GM23338 (cell line): ENCODE measurements around the gene SLC35A5. TPM values are rescaled to one million over a fixed set of nuclear protein-coding genes. Genes with fewer than 3 reads are reported as not detected.

Source experiments
- ATAC-seq: fragments of 200-7000 bp; cut with Tn5 transposase; 3 replicates; pipeline ENCODE4 v1.9.1; 2020
- DNase-seq: peaks from one replicate; pipeline ENCODE4 v3.0.0-alpha.2; 2015; ENCODE audit warnings: low spot score
- H2AFZ ChIP-seq: fragments of 200-600 bp; sonication (generic); 2 replicates; pipeline ENCODE4 v1.8.0; 2016; ENCODE audit warnings: antibody characterized with exemption, mild to moderate bottlenecking, moderate library complexity
- H3F3A ChIP-seq: fragments of 200-600 bp; sonication (generic); replicated peaks from 2 replicates; pipeline ENCODE4 v1.8.0; 2017; ENCODE audit warnings: antibody characterized with exemption, mixed run types, low read depth
- H3K27ac ChIP-seq: fragments of 200-600 bp; sonication (generic); 2 replicates; pipeline ENCODE4 v1.6.1; 2016; ENCODE audit warnings: low read depth
- H3K27me3 ChIP-seq: fragments of 200-600 bp; sonication (generic); 2 replicates; pipeline ENCODE4 v1.8.0; 2016; ENCODE audit warnings: mild to moderate bottlenecking, mixed run types, moderate library complexity; ENCODE audit not compliant: insufficient read depth
- H3K36me3 ChIP-seq: fragments of 200-600 bp; sonication (generic); 2 replicates; pipeline ENCODE4 v1.8.0; 2016; ENCODE audit warnings: mild to moderate bottlenecking; ENCODE audit not compliant: insufficient read depth
- H3K4me1 ChIP-seq: fragments of 200-600 bp; sonication (generic); 2 replicates; pipeline ENCODE4 v1.8.0; 2016; ENCODE audit warnings: mild to moderate bottlenecking, moderate library complexity; ENCODE audit not compliant: insufficient read depth
- H3K4me2 ChIP-seq: fragments of 200-600 bp; sonication (generic); 2 replicates; pipeline ENCODE4 v1.7.1; 2017; ENCODE audit warnings: mixed run types
- H3K4me3 ChIP-seq: fragments of 200-600 bp; sonication (generic); 2 replicates; pipeline ENCODE4 v1.6.1; 2016; ENCODE audit warnings: mixed run types
- H3K79me2 ChIP-seq: fragments of 200-600 bp; sonication (generic); replicated peaks from 2 replicates; pipeline ENCODE4 v1.8.0; 2017; ENCODE audit warnings: mild to moderate bottlenecking; ENCODE audit not compliant: insufficient read depth
- H3K9me2 ChIP-seq: fragments of 200-600 bp; sonication (generic); 2 replicates; pipeline ENCODE4 v1.8.0; 2017; ENCODE audit not compliant: insufficient read depth
- H4K20me1 ChIP-seq: fragments of 200-600 bp; sonication (generic); replicated peaks from 2 replicates; pipeline ENCODE4 v1.8.0; 2017; ENCODE audit warnings: mild to moderate bottlenecking; ENCODE audit not compliant: insufficient read depth
- H3K27ac Mint-ChIP-seq: 2 replicates; pipeline ENCODE4 v1.8.0; 2020; ENCODE audit warnings: inconsistent platforms, mild to moderate bottlenecking, moderate library complexity, mixed read lengths
- H3K27me3 Mint-ChIP-seq: 3 replicates; pipeline ENCODE4 v1.8.0; 2022; ENCODE audit warnings: low read depth, mild to moderate bottlenecking, moderate library complexity, mixed read lengths, inconsistent platforms; ENCODE audit not compliant: insufficient read depth, poor library complexity
- H3K36me3 Mint-ChIP-seq: 3 replicates; pipeline ENCODE4 v1.8.0; 2021; ENCODE audit warnings: low read depth, mild to moderate bottlenecking, inconsistent platforms, moderate library complexity, mixed read lengths
- H3K4me1 Mint-ChIP-seq: 3 replicates; pipeline ENCODE4 v1.8.0; 2020; ENCODE audit warnings: mild to moderate bottlenecking, inconsistent platforms, mixed read lengths
- H3K4me3 Mint-ChIP-seq: 3 replicates; pipeline ENCODE4 v1.8.0; 2021; ENCODE audit warnings: moderate library complexity, mild to moderate bottlenecking, inconsistent platforms, mixed read lengths
- H3K9me3 Mint-ChIP-seq: 3 replicates; pipeline ENCODE4 v1.8.0; 2020; ENCODE audit warnings: moderate library complexity, mild to moderate bottlenecking, inconsistent platforms, mixed read lengths
- CREB1 ChIP-seq: fragments of 250-450 bp; sonication (Bioruptor Pico); IDR thresholded peaks from 2 replicates; pipeline ENCODE4 v1.5.0; 2020; ENCODE audit warnings: low read depth, mild to moderate bottlenecking, moderate library complexity
- EZH2 ChIP-seq: fragments of 200-600 bp; sonication (generic); IDR thresholded peaks from one replicate; pipeline ENCODE4 v1.8.0; 2017; ENCODE audit warnings: antibody characterized with exemption, mild to moderate bottlenecking, low read depth; ENCODE audit not compliant: unreplicated experiment
- EZH2phosphoT487 ChIP-seq: fragments of 200-600 bp; sonication (generic); IDR thresholded peaks from one replicate; pipeline ENCODE4 v1.8.1; 2018; ENCODE audit warnings: antibody characterized with exemption; ENCODE audit not compliant: unreplicated experiment
- JUNB ChIP-seq: IDR thresholded peaks from one replicate; pipeline ENCODE4 v1.6.1; 2016; ENCODE audit warnings: antibody characterized with exemption; ENCODE audit not compliant: unreplicated experiment
- POLR2AphosphoS5 ChIP-seq: IDR thresholded peaks from 2 replicates; pipeline ENCODE4 v1.6.1; 2016; ENCODE audit warnings: antibody characterized with exemption, low read depth
- ZNF114 ChIP-seq: fragments of 250-450 bp; sonication (Bioruptor Pico); IDR thresholded peaks from 2 replicates; pipeline ENCODE4 v1.5.0; 2020; ENCODE audit warnings: mild to moderate bottlenecking, moderate library complexity
- ZNF331 ChIP-seq: fragments of 250-450 bp; sonication (Bioruptor Pico); IDR thresholded peaks from 2 replicates; pipeline ENCODE4 v1.5.0; 2020; ENCODE audit warnings: low read depth, mild to moderate bottlenecking, moderate library complexity
- polyA plus RNA-seq: library from polyadenylated mRNA; unstranded; fragments of >200 nt; fragmentation: Nextera tagmentation; extraction: Ambion mirVana; gene quantifications from 2 replicates; pipeline ENCODE4 v1.2.1, GENCODE V29; 2016
- total RNA-seq: library from RNA; depleted of rRNA; stranded (reverse); fragments of >200 nt; shearing (Covaris generic); gene quantifications from 2 replicates; pipeline ENCODE4 v1.2.3, GENCODE V29; 2014
- TF ChIP-seq, protein P1 (sequence below): IDR thresholded peaks from 2 replicates; pipeline ENCODE4 v1.6.1; 2016; ENCODE audit warnings: antibody characterized with exemption
- TF ChIP-seq, protein P2 (sequence below): fragments of 250-450 bp; sonication (Bioruptor Pico); IDR thresholded peaks from 2 replicates; pipeline ENCODE4 v1.5.0; 2020; ENCODE audit warnings: mild to moderate bottlenecking, moderate library complexity
- TF ChIP-seq, protein P3 (sequence below), 2 experiments: fragments of 200-600 bp in 1 of 2; sonication (generic) in 1 of 2; conservative IDR thresholded peaks; 2 replicates each; pipeline versions ENCODE4 v1.5.1 to v1.6.1; 2016 to 2017; ENCODE audit warnings: antibody characterized with exemption in 2 of 2, low read depth in 2 of 2, mild to moderate bottlenecking in 2 of 2, moderate library complexity in 1 of 2

Gene SLC35A5
- total and polyA plus RNA-seq, 2 experiments from 2014 or later = 19.9 to 40.4 TPM

DNA sequence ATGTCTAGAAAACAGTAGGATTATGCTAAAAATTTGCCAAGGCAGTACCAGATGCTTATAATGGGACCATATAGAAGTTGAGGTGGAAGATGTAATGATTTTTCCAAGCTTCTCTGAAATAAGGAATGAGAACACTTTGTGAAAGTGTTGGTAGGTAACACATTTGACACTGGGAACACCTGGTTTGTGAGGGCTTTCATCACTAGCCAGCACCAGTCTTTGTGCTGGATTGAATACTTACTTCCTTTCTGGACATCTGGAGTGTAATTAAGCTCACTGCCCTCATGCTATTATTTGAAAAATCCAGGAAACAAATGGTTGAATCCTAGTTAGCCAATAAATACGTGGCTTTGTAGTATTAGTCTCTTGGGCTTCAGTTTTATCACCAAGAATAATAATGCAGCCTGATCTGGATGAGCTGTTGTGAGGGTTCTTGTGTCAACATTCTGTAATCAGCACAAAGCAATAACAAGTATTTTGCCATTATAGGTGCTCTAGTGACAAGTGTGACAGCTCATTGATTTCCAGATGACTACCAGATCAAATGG lies 66.1 kb downstream of the SLC35A5 start (continued):
- no peak for TF ChIP-seq EZH2
- TF ChIP-seq ZNF114 = no peak

GRCh38 chr3:112629425-112629824 lies 67.6 kb downstream of the SLC35A5 start:
- Histone ChIP-seq H3K9me2 (no peaks in the 10 kb centered on the region), H3K27me3 (no peaks in the 10 kb centered on the region), H3K4me1 (peaks cover 53% of the 10 kb centered on the region), H3K4me2 (no peak overlapping the region), H3K79me2 (no peaks in the 10 kb centered on the region), H2AFZ (no peak overlapping the region), H3F3A (no peaks in the 10 kb centered on the region), H3K36me3 (no peaks in the 10 kb centered on the region), H4K20me1 (no peaks in the 10 kb centered on the region), H3K4me3 (no peak overlapping the region), H3K27ac (no peak overlapping the region; the same call in 1 of the 2 replicates)
- Mint-ChIP-seq H3K4me1 (peaks cover 47% of the 10 kb centered on the region), H3K36me3 (no peaks in the 10 kb centered on the region), H3K9me3 (no peaks in the 10 kb centered on the region), H3K27me3 (no peaks in the 10 kb centered on the region), H3K27ac (peak overlapping the region; percentile 60), H3K4me3 (no peak overlapping the region)
- ATAC-seq (peak; percentile 27; the same call in 2 of the 3 replicates), DNase-seq (no peak)
- TF ChIP-seq CREB1 (CRISPR knock-in tag) (no peak), EZH2phosphoT487 (no peak), ZNF114 (no peak)
- TF ChIP-seq, protein P1, sequence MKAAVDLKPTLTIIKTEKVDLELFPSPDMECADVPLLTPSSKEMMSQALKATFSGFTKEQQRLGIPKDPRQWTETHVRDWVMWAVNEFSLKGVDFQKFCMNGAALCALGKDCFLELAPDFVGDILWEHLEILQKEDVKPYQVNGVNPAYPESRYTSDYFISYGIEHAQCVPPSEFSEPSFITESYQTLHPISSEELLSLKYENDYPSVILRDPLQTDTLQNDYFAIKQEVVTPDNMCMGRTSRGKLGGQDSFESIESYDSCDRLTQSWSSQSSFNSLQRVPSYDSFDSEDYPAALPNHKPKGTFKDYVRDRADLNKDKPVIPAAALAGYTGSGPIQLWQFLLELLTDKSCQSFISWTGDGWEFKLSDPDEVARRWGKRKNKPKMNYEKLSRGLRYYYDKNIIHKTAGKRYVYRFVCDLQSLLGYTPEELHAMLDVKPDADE = no peak

- no peak overlapping the region for H3K27ac ChIP-seq
- H3F3A ChIP-seq = no peaks in the 10 kb centered on the region
- 0 out of 2 replicates have a peak overlapping the region, but pooled peaks have one; percentile 26 for H2AFZ ChIP-seq
- no peak for DNase-seq
- Mint-ChIP-seq H3K9me3 (no peaks in the 10 kb centered on the region), H3K4me3 (no peak overlapping the region), H3K27ac (peak overlapping the region; percentile 91), H3K4me1 (peaks cover 60% of the 10 kb centered on the region), H3K27me3 (no peaks in the 10 kb centered on the region), H3K36me3 (no peaks in the 10 kb centered on the region)
- H3K9me2 ChIP-seq = no peaks in the 10 kb centered on the region
- H3K36me3 ChIP-seq = no peaks in the 10 kb centered on the region
- H3K79me2 ChIP-seq = no peaks in the 10 kb centered on the region
- H3K4me1 ChIP-seq = peaks cover 66% of the 10 kb centered on the region
- no peak overlapping the region for H3K4me3 ChIP-seq
- H3K4me2 ChIP-seq = peak overlapping the region; percentile 53
- H3K27me3 ChIP-seq = no peaks in the 10 kb centered on the region
- no peaks in the 10 kb centered on the region for H4K20me1 ChIP-seq
- ATAC-seq = no peak
- TF ChIP-seq JUNB (no peak), ZNF331 (CRISPR knock-in tag) (no peak), POLR2AphosphoS5 (no peak)
- TF ChIP-seq, protein P2, sequence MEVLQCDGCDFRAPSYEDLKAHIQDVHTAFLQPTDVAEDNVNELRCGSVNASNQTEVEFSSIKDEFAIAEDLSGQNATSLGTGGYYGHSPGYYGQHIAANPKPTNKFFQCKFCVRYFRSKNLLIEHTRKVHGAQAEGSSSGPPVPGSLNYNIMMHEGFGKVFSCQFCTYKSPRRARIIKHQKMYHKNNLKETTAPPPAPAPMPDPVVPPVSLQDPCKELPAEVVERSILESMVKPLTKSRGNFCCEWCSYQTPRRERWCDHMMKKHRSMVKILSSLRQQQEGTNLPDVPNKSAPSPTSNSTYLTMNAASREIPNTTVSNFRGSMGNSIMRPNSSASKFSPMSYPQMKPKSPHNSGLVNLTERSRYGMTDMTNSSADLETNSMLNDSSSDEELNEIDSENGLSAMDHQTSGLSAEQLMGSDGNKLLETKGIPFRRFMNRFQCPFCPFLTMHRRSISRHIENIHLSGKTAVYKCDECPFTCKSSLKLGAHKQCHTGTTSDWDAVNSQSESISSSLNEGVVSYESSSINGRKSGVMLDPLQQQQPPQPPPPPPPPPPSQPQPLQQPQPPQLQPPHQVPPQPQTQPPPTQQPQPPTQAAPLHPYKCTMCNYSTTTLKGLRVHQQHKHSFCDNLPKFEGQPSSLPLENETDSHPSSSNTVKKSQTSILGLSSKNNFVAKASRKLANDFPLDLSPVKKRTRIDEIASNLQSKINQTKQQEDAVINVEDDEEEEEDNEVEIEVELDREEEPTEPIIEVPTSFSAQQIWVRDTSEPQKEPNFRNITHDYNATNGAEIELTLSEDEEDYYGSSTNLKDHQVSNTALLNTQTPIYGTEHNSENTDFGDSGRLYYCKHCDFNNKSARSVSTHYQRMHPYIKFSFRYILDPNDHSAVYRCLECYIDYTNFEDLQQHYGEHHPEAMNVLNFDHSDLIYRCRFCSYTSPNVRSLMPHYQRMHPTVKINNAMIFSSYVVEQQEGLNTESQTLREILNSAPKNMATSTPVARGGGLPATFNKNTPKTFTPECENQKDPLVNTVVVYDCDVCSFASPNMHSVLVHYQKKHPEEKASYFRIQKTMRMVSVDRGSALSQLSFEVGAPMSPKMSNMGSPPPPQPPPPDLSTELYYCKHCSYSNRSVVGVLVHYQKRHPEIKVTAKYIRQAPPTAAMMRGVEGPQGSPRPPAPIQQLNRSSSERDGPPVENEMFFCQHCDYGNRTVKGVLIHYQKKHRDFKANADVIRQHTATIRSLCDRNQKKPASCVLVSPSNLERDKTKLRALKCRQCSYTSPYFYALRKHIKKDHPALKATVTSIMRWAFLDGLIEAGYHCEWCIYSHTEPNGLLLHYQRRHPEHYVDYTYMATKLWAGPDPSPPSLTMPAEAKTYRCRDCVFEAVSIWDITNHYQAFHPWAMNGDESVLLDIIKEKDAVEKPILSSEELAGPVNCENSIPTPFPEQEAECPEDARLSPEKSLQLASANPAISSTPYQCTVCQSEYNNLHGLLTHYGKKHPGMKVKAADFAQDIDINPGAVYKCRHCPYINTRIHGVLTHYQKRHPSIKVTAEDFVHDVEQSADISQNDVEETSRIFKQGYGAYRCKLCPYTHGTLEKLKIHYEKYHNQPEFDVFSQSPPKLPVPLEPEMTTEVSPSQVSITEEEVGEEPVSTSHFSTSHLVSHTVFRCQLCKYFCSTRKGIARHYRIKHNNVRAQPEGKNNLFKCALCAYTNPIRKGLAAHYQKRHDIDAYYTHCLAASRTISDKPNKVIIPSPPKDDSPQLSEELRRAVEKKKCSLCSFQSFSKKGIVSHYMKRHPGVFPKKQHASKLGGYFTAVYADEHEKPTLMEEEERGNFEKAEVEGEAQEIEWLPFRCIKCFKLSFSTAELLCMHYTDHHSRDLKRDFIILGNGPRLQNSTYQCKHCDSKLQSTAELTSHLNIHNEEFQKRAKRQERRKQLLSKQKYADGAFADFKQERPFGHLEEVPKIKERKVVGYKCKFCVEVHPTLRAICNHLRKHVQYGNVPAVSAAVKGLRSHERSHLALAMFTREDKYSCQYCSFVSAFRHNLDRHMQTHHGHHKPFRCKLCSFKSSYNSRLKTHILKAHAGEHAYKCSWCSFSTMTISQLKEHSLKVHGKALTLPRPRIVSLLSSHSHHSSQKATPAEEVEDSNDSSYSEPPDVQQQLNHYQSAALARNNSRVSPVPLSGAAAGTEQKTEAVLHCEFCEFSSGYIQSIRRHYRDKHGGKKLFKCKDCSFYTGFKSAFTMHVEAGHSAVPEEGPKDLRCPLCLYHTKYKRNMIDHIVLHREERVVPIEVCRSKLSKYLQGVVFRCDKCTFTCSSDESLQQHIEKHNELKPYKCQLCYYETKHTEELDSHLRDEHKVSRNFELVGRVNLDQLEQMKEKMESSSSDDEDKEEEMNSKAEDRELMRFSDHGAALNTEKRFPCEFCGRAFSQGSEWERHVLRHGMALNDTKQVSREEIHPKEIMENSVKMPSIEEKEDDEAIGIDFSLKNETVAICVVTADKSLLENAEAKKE (CRISPR knock-in tag) = no peak
- TF ChIP-seq, protein P1 = no peak
- TF ChIP-seq, protein P3, sequence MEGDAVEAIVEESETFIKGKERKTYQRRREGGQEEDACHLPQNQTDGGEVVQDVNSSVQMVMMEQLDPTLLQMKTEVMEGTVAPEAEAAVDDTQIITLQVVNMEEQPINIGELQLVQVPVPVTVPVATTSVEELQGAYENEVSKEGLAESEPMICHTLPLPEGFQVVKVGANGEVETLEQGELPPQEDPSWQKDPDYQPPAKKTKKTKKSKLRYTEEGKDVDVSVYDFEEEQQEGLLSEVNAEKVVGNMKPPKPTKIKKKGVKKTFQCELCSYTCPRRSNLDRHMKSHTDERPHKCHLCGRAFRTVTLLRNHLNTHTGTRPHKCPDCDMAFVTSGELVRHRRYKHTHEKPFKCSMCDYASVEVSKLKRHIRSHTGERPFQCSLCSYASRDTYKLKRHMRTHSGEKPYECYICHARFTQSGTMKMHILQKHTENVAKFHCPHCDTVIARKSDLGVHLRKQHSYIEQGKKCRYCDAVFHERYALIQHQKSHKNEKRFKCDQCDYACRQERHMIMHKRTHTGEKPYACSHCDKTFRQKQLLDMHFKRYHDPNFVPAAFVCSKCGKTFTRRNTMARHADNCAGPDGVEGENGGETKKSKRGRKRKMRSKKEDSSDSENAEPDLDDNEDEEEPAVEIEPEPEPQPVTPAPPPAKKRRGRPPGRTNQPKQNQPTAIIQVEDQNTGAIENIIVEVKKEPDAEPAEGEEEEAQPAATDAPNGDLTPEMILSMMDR (conservative IDR thresholded peaks at IDR 0.05; ENCODE audit: low read depth in 2 of 2) = no peak
These were observed 69.4 kb downstream of the SLC35A5 start for GRCh38 chr3:112631257-112631656.
